Liver (tissue), 9 donors: ENCODE measurements around the gene TRIM63. TPM values are rescaled to one million over a fixed set of nuclear protein-coding genes. Genes with fewer than 3 reads are reported as not detected.

Experiments
- DNase-seq: peaks from one replicate; pipeline ENCODE4 v3.0.0-alpha.2; 2017; ENCODE audit warnings: low spot score
- H3K27ac ChIP-seq, 2 donors: one replicate each; pipeline ENCODE4 v1.7.0; 2013; ENCODE audit warnings: inconsistent platforms in 2 of 2, low read length in 2 of 2, control low read depth in 1 of 2, low read depth in 1 of 2, mild to moderate bottlenecking in 1 of 2
- H3K27me3 ChIP-seq, 4 donors: one replicate each; pipeline versions ENCODE4 v1.6.1 to v1.7.0; 2013; ENCODE audit warnings: low read length in 3 of 4, inconsistent platforms in 1 of 4, mild to moderate bottlenecking in 1 of 4, moderate library complexity in 1 of 4; ENCODE audit not compliant: control insufficient read depth in 4 of 4, insufficient read depth in 4 of 4
- H3K36me3 ChIP-seq, 4 donors: one replicate each; pipeline versions ENCODE4 v1.6.1 to v1.7.0; 2013; ENCODE audit warnings: low read length in 3 of 4, mild to moderate bottlenecking in 3 of 4, low read depth in 1 of 4, moderate library complexity in 1 of 4; ENCODE audit not compliant: control insufficient read depth in 4 of 4, insufficient read depth in 3 of 4
- H3K4me1 ChIP-seq, 4 donors: one replicate each; pipeline versions ENCODE4 v1.6.1 to v1.7.0; 2013; ENCODE audit warnings: low read length in 3 of 4, mild to moderate bottlenecking in 3 of 4, moderate library complexity in 1 of 4; ENCODE audit not compliant: control insufficient read depth in 4 of 4, insufficient read depth in 4 of 4
- H3K4me3 ChIP-seq, 3 donors: one replicate each; pipeline versions ENCODE4 v1.6.1 to v1.7.0; 2013; ENCODE audit warnings: low read length in 3 of 3, control low read depth in 1 of 3, low read depth in 1 of 3, mild to moderate bottlenecking in 1 of 3
- H3K9ac ChIP-seq, 2 donors: one replicate each; pipeline ENCODE4 v1.7.0; 2013; ENCODE audit warnings: low read length in 2 of 2, mild to moderate bottlenecking in 2 of 2, moderate library complexity in 2 of 2, control low read depth in 1 of 2, low read depth in 1 of 2
- H3K9me3 ChIP-seq, 4 donors: one replicate each; pipeline versions ENCODE4 v1.6.1 to v1.7.0; 2013; ENCODE audit warnings: low read length in 3 of 4; ENCODE audit not compliant: control insufficient read depth in 4 of 4
- CTCF ChIP-seq: fragments of 150-350 bp; IDR thresholded peaks from 2 replicates; pipeline ENCODE4 v1.5.1; 2017; ENCODE audit warnings: improper control_type of control experiment, low read depth, low read length; ENCODE audit not compliant: missing input control
- EGR1 ChIP-seq, 2 donors: IDR thresholded peaks; 2 replicates each; pipeline ENCODE4 v1.6.1; 2016 to 2018; ENCODE audit warnings: antibody characterized with exemption in 2 of 2, low read depth in 2 of 2
- HNF4A ChIP-seq, 2 donors: conservative IDR thresholded peaks; 2 replicates each; pipeline ENCODE4 v1.6.1; 2016; ENCODE audit warnings: antibody characterized with exemption in 2 of 2, mild to moderate bottlenecking in 2 of 2
- HNF4G ChIP-seq: IDR thresholded peaks from 2 replicates; pipeline ENCODE4 v1.6.1; 2016; ENCODE audit warnings: antibody characterized with exemption
- JUND ChIP-seq, 2 donors: IDR thresholded peaks; 2 replicates each; pipeline ENCODE4 v1.6.1; 2016; ENCODE audit warnings: antibody characterized with exemption in 2 of 2
- MAX ChIP-seq: IDR thresholded peaks from 2 replicates; pipeline ENCODE4 v1.6.1; 2016; ENCODE audit warnings: antibody characterized with exemption
- RAD21 ChIP-seq, 2 donors: IDR thresholded peaks; 2 replicates each; pipeline ENCODE4 v1.6.1; 2016; ENCODE audit warnings: antibody characterized with exemption in 2 of 2, mild to moderate bottlenecking in 2 of 2
- REST ChIP-seq: IDR thresholded peaks from 2 replicates; pipeline ENCODE4 v1.6.1; 2016; ENCODE audit warnings: antibody characterized with exemption, mild to moderate bottlenecking
- RXRA ChIP-seq, 2 donors: IDR thresholded peaks; 2 replicates each; pipeline ENCODE4 v1.6.1; 2017 to 2018; ENCODE audit warnings: antibody characterized with exemption in 2 of 2, mild to moderate bottlenecking in 1 of 2
- SP1 ChIP-seq: IDR thresholded peaks from 2 replicates; pipeline ENCODE4 v1.6.1; 2018; ENCODE audit warnings: antibody characterized with exemption, mild to moderate bottlenecking
- TAF1 ChIP-seq: conservative IDR thresholded peaks from 2 replicates; pipeline ENCODE4 v1.6.1; 2016; ENCODE audit warnings: antibody characterized with exemption, mild to moderate bottlenecking
- YY1 ChIP-seq: IDR thresholded peaks from 2 replicates; pipeline ENCODE4 v1.6.1; 2016; ENCODE audit warnings: antibody characterized with exemption, mild to moderate bottlenecking
- ZBTB33 ChIP-seq: IDR thresholded peaks from 2 replicates; pipeline ENCODE4 v1.6.1; 2016; ENCODE audit warnings: antibody characterized with exemption
- WGBS: extraction: QIAGEN DNeasy Blood & Tissue Kit; methylation state at CpG from one replicate; pipeline ENCODE4 v1.1.7; 2013; 5-methylcytosine and 5-hydroxymethylcytosine counted together
- polyA plus RNA-seq, 2 donors: library from polyadenylated mRNA; stranded (reverse) in 1 of 2; unstranded in 1 of 2; fragments of 200-250 nt in 1 of 2; fragments of >200 nt in 1 of 2; fragmentation: Nextera tagmentation in 1 of 2; extraction: Ambion mirVana in 1 of 2; gene quantifications; one replicate each; pipeline versions ENCODE4 v1.2.1 to v1.2.3, GENCODE V29; 2013 to 2015
- total RNA-seq, 2 donors: library from RNA; depleted of rRNA; stranded (reverse); fragments of >200 nt; gene quantifications; one replicate each; pipeline ENCODE4 v1.2.3, GENCODE V29; 2014
- donor health status: healthy.
- donor health status: healthy.
- donor health status: healthy.
- donor health status: healthy.
- donor health status: healthy.

The TRIM63 gene
- total and polyA plus RNA-seq, 4 donors: 0.03 TPM; not detected in 3

- 75% methylated on average over 11 of the region's 11 CpGs for WGBS
- no peak overlapping the region for H3K27ac ChIP-seq
- TF ChIP-seq HNF4A (conservative IDR thresholded peaks at IDR 0.05): no peak
- TF ChIP-seq YY1: no peak
- no peak for TF ChIP-seq MAX
- no peak for TF ChIP-seq TAF1
- TF ChIP-seq ZBTB33: no peak
- TF ChIP-seq CTCF: no peak
- no peak for TF ChIP-seq REST
- TF ChIP-seq EGR1 (IDR thresholded peaks at IDR 0.05; ENCODE audit: low read depth in 2 of 2): no peak
- no peak for TF ChIP-seq JUND (IDR thresholded peaks at IDR 0.05)
- H3K36me3 ChIP-seq: no peaks in the 10 kb centered on the region
- no peaks in the 10 kb centered on the region for H3K9me3 ChIP-seq
- H3K4me1 ChIP-seq: peaks cover 1 to 14% (median 8%) of the 10 kb centered on the region in 4 donors
- H3K9ac ChIP-seq: no peak overlapping the region
- H3K27me3 ChIP-seq: no peaks in the 10 kb centered on the region
- DNase-seq: no peak
- no peak overlapping the region for H3K4me3 ChIP-seq
These were observed 30.6 kb downstream of the TRIM63 start for GRCh38 chr1:26036756-26037281.

- H3K27ac ChIP-seq: peak overlapping the region; percentile 63 to 66
- WGBS: 14% methylated on average over 39 of the region's 39 CpGs
- H3K4me1 ChIP-seq: peaks cover 1 to 14% (median 8%) of the 10 kb centered on the region in 4 donors
- peak overlapping the region; percentile 48 to 49 for H3K9ac ChIP-seq
- TF ChIP-seq HNF4G (no peak), SP1 (peak; percentile 5), CTCF (peak; percentile 96), ZBTB33 (no peak), RAD21 (IDR thresholded peaks at IDR 0.05) (peak; percentile 87 to 93), RXRA (IDR thresholded peaks at IDR 0.05) (peak in 1 of 2 donors; percentile 24)
- H3K27me3 ChIP-seq: no peaks in the 10 kb centered on the region
- DNase-seq: peak; percentile 96
- H3K4me3 ChIP-seq: peak overlapping the region; percentile 58 to 79 (median 73)
- no peaks in the 10 kb centered on the region for H3K36me3 ChIP-seq
- H3K9me3 ChIP-seq: no peaks in the 10 kb centered on the region
These were observed 31.3 kb downstream of the TRIM63 start for GRCh38 chr1:26035959-26036755.
